Cardiac muscle cell (in vitro differentiated cells and primary cell): ENCODE data around the gene MAPRE2. TPM values are rescaled to one million over a fixed set of nuclear protein-coding genes. Genes with fewer than 3 reads are reported as not detected.
A peak's percentile ranks its signal among the peaks of the same experiment; 100 is the strongest.

ENCODE experiments used
- DNase-seq, 2 donors: peaks; one replicate each; pipeline versions ENCODE4 v3.0.0 to v3.0.0-alpha.2; 2010 to 2017; ENCODE audit warnings: low read depth in 1 of 2, low spot score in 1 of 2
- H3K27ac ChIP-seq: fragments of 200-600 bp; sonication (generic); 2 replicates; pipeline ENCODE4 v1.5.1; 2016
- H3K27me3 ChIP-seq: fragments of 200-600 bp; sonication (generic); 2 replicates; pipeline ENCODE4 v1.6.0; 2016; ENCODE audit warnings: control low read depth
- H3K36me3 ChIP-seq: fragments of 200-600 bp; sonication (generic); 2 replicates; pipeline ENCODE4 v1.5.1; 2016; ENCODE audit warnings: control low read depth
- H3K4me1 ChIP-seq: fragments of 200-600 bp; sonication (generic); 2 replicates; pipeline ENCODE4 v1.8.1; 2017; ENCODE audit warnings: low read depth, mild to moderate bottlenecking, mixed run types
- H3K4me3 ChIP-seq: fragments of 200-600 bp; sonication (generic); 2 replicates; pipeline ENCODE4 v1.5.1; 2016; ENCODE audit warnings: mild to moderate bottlenecking
- H3K9me3 ChIP-seq: fragments of 200-600 bp; sonication (generic); 2 replicates; pipeline ENCODE4 v1.5.1; 2017; ENCODE audit warnings: low read depth, mild to moderate bottlenecking, control low read depth
- CTCF ChIP-seq: IDR thresholded peaks from 2 replicates; pipeline ENCODE4 v1.5.1; 2012; ENCODE audit warnings: low read depth, mild to moderate bottlenecking, low read length
- polyA plus RNA-seq: library from polyadenylated mRNA; unstranded; fragments of >200 nt; fragmentation: Nextera tagmentation; extraction: Ambion mirVana; gene quantifications from 2 replicates; pipeline ENCODE4 v1.2.1, GENCODE V29; 2016
- total RNA-seq: library from RNA; depleted of rRNA; stranded (reverse); fragments of >200 nt; gene quantifications from 2 replicates; pipeline ENCODE4 v1.2.3, GENCODE V29; 2016

MAPRE2 gene
- total and polyA plus RNA-seq, 2 experiments from 2014 or later, result 20.3 to 31.0 TPM

- no peak for TF ChIP-seq CTCF
- Histone ChIP-seq H3K4me3 (no peak overlapping the region), H3K27me3 (no peaks in the 10 kb centered on the region), H3K36me3 (no peaks in the 10 kb centered on the region), H3K4me1 (peaks cover 30% of the 10 kb centered on the region), H3K27ac (no peak overlapping the region), H3K9me3 (no peaks in the 10 kb centered on the region)
- no peak for DNase-seq
These were observed 2.0 kb downstream of the MAPRE2 start for GRCh38 chr18:35043207-35043606.

GRCh38 chr18:35045121-35045520 is 3.9 kb downstream of the MAPRE2 start:
- TF ChIP-seq CTCF, result no peak
- Histone ChIP-seq H3K4me3 (no peak overlapping the region), H3K36me3 (no peaks in the 10 kb centered on the region), H3K9me3 (no peaks in the 10 kb centered on the region), H3K27me3 (no peaks in the 10 kb centered on the region), H3K4me1 (peaks cover 38% of the 10 kb centered on the region), H3K27ac (no peak overlapping the region)
- DNase-seq, result peak in 1 of 2 donors; percentile 33

GRCh38 chr18:35045806-35046205 is 4.6 kb downstream of the MAPRE2 start:
- H3K4me1 ChIP-seq, result peaks cover 40% of the 10 kb centered on the region

GRCh38 chr18:35047697-35048292 is 6.6 kb downstream of the MAPRE2 start:
- Histone ChIP-seq H3K4me3 (no peak overlapping the region), H3K4me1 (peaks cover 42% of the 10 kb centered on the region), H3K27me3 (no peaks in the 10 kb centered on the region), H3K9me3 (no peaks in the 10 kb centered on the region), H3K27ac (no peak overlapping the region), H3K36me3 (no peaks in the 10 kb centered on the region)
- no peak for DNase-seq
- TF ChIP-seq CTCF, result no peak

More at GRCh38 chr18:35045806-35046205, 4.6 kb downstream of the MAPRE2 start:
- Histone ChIP-seq H3K9me3 (no peaks in the 10 kb centered on the region), H3K36me3 (no peaks in the 10 kb centered on the region), H3K27me3 (no peaks in the 10 kb centered on the region), H3K4me3 (no peak overlapping the region), H3K27ac (no peak overlapping the region)
- no peak for TF ChIP-seq CTCF
- DNase-seq, result peak in 1 of 2 donors; percentile 24

GRCh38 chr18:35049111-35050027 is 8.2 kb downstream of the MAPRE2 start:
- H3K9me3 ChIP-seq, result no peaks in the 10 kb centered on the region
- H3K36me3 ChIP-seq, result no peaks in the 10 kb centered on the region
- no peak for TF ChIP-seq CTCF
- no peaks in the 10 kb centered on the region for H3K27me3 ChIP-seq
- H3K27ac ChIP-seq, result peak overlapping the region; percentile 6
- H3K4me3 ChIP-seq, result no peak overlapping the region
- peaks cover 37% of the 10 kb centered on the region for H3K4me1 ChIP-seq
- DNase-seq, result no peak
